ENCODE data around the gene TEK.
A peak's percentile ranks its signal among the peaks of the same experiment; 100 is the strongest.
"Not testable (repeated sequence)": the region's sequence is repeated elsewhere in the genome, so short reads cannot be mapped to it uniquely, and the experiment has no call there.

The TEK gene

DNA sequence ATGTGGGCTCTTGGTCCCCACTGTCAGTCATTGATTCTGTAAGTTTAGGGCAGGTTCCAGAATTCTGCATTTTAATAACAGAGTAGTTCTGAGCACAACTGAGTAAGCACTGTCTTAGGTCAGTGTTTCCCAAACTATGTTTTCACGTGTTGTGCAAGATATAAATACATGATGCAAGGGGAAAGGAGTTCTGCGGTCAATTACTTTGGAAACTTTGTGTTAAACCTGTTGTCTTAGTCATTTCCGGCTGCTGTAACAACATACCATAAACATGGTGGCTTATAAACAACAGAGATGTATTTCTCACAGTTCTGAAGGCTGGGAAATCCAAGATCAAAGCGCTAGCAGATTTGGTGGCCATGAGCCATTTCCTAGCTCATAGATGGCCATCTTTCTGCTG, 118.2 kb downstream of the TEK start:
- Histone ChIP-seq H3K4me3 (replicated peaks; ENCODE audit: insufficient read depth, low read length) (no peak overlapping the region), H3K27ac (replicated peaks) (no peak overlapping the region), H3K27me3 (ENCODE audit: insufficient read depth, poor library complexity, severe bottlenecking) (no peaks in the 10 kb centered on the region)
- TF ChIP-seq POLR2AphosphoS5 (IDR thresholded peaks at IDR 0.05; ENCODE audit: low read depth) (no peak), SPI1 (IDR thresholded peaks at IDR 0.05; ENCODE audit: borderline replicate concordance, low read depth) (no peak), GABPA (IDR thresholded peaks at IDR 0.05; ENCODE audit: low read depth) (no peak)
- TF ChIP-seq, protein P1, sequence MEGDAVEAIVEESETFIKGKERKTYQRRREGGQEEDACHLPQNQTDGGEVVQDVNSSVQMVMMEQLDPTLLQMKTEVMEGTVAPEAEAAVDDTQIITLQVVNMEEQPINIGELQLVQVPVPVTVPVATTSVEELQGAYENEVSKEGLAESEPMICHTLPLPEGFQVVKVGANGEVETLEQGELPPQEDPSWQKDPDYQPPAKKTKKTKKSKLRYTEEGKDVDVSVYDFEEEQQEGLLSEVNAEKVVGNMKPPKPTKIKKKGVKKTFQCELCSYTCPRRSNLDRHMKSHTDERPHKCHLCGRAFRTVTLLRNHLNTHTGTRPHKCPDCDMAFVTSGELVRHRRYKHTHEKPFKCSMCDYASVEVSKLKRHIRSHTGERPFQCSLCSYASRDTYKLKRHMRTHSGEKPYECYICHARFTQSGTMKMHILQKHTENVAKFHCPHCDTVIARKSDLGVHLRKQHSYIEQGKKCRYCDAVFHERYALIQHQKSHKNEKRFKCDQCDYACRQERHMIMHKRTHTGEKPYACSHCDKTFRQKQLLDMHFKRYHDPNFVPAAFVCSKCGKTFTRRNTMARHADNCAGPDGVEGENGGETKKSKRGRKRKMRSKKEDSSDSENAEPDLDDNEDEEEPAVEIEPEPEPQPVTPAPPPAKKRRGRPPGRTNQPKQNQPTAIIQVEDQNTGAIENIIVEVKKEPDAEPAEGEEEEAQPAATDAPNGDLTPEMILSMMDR (IDR thresholded peaks at IDR 0.05; ENCODE audit: insufficient read depth, low read length) = no peak
- TF ChIP-seq, protein P2, sequence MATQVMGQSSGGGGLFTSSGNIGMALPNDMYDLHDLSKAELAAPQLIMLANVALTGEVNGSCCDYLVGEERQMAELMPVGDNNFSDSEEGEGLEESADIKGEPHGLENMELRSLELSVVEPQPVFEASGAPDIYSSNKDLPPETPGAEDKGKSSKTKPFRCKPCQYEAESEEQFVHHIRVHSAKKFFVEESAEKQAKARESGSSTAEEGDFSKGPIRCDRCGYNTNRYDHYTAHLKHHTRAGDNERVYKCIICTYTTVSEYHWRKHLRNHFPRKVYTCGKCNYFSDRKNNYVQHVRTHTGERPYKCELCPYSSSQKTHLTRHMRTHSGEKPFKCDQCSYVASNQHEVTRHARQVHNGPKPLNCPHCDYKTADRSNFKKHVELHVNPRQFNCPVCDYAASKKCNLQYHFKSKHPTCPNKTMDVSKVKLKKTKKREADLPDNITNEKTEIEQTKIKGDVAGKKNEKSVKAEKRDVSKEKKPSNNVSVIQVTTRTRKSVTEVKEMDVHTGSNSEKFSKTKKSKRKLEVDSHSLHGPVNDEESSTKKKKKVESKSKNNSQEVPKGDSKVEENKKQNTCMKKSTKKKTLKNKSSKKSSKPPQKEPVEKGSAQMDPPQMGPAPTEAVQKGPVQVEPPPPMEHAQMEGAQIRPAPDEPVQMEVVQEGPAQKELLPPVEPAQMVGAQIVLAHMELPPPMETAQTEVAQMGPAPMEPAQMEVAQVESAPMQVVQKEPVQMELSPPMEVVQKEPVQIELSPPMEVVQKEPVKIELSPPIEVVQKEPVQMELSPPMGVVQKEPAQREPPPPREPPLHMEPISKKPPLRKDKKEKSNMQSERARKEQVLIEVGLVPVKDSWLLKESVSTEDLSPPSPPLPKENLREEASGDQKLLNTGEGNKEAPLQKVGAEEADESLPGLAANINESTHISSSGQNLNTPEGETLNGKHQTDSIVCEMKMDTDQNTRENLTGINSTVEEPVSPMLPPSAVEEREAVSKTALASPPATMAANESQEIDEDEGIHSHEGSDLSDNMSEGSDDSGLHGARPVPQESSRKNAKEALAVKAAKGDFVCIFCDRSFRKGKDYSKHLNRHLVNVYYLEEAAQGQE (IDR thresholded peaks at IDR 0.05; ENCODE audit: insufficient replicate concordance, low read depth) = no peak
- DNase-seq (ENCODE audit: low read depth in 1 of 2, low spot score in 1 of 2) = peak in 1 of 2 experiments; percentile 18

DNA sequence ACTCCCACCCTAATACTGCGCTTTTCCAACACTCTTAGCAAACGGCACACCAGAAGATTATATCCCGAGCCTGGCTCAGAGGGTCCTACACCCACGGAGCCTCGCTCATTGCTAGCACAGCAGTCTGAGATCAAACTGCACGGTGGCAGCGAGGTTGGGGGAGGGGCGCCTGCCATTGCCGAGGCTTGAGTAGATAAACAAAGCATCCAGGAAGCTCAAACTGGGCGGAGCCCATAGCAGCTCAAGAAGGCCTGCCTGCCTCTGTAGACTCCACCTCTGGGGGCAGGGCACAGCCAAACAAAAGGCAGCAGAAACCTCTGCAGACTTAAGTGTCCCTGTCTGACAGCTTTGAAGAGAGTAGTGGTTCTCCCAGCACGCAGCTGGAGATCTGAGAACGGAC, 130.6 kb downstream of the TEK start:
- not testable (repeated sequence) for H3K27me3 ChIP-seq (ENCODE audit: insufficient read depth, poor library complexity, severe bottlenecking); H3K4me3 ChIP-seq (replicated peaks; ENCODE audit: insufficient read depth, low read length); DNase-seq (ENCODE audit: low read depth in 1 of 2, low spot score in 1 of 2); H3K27ac ChIP-seq (replicated peaks)

DNA sequence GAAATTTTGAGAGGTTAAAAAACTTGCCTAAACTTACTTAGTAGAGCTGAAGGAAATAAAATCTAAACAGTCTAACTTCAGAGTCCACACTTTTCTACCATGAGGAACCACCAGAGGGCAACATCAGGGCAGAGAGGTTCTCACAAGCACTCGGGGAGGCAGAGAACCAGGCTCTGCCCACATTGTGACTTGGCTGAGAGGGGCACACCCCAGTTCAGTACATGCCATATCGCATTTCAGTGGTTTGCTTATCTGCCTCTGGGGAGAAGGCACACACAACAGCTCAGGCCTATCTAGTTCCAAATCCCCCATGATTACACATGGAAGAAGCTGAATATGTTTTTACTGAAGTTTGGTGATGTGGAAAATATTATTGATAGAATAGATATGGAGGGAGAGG, 138.7 kb downstream of the TEK start:
- no peak for TF ChIP-seq SPI1 (IDR thresholded peaks at IDR 0.05; ENCODE audit: borderline replicate concordance, low read depth)
- DNase-seq (ENCODE audit: low read depth in 1 of 2, low spot score in 1 of 2) = peak in 1 of 2 experiments; percentile 1

DNA sequence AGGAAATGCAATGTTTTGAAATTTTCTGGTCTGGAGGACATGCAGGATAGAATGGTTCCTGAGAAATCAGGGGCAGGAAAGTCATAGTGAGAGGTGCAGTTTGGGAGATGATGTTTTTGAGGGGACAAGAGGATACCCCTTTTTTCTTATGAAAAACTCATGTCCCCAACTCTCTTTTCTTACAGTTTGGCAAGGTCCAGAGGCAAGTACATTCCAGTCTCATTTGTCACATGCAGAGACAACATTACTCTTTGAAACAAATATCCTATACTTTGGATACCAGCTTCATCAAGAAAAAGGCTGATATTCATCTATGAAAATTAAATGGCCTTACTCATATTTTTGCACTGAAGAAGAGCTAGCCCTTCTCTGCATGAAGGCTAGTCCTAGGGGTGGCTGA, 139.7 kb downstream of the TEK start:
- H3K27ac ChIP-seq (replicated peaks) = no peak overlapping the region
- DNase-seq (ENCODE audit: low read depth in 1 of 2, low spot score in 1 of 2) = no peak
- H3K4me3 ChIP-seq (replicated peaks; ENCODE audit: insufficient read depth, low read length) = no peak overlapping the region
- TF ChIP-seq, protein P2 (IDR thresholded peaks at IDR 0.05; ENCODE audit: insufficient replicate concordance, low read depth) = no peak
- TF ChIP-seq, protein P1 (IDR thresholded peaks at IDR 0.05; ENCODE audit: insufficient read depth, low read length) = no peak
- TF ChIP-seq SPI1 (IDR thresholded peaks at IDR 0.05; ENCODE audit: borderline replicate concordance, low read depth) (no peak), GABPA (IDR thresholded peaks at IDR 0.05; ENCODE audit: low read depth) (no peak), POLR2AphosphoS5 (IDR thresholded peaks at IDR 0.05; ENCODE audit: low read depth) (no peak)
- H3K27me3 ChIP-seq (ENCODE audit: insufficient read depth, poor library complexity, severe bottlenecking) = no peaks in the 10 kb centered on the region

More for the DNA sequence above, 138.7 kb downstream of the TEK start:
- H3K27ac ChIP-seq (replicated peaks) = no peak overlapping the region
- H3K4me3 ChIP-seq (replicated peaks; ENCODE audit: insufficient read depth, low read length) = no peak overlapping the region
- H3K27me3 ChIP-seq (ENCODE audit: insufficient read depth, poor library complexity, severe bottlenecking) = no peaks in the 10 kb centered on the region

DNA sequence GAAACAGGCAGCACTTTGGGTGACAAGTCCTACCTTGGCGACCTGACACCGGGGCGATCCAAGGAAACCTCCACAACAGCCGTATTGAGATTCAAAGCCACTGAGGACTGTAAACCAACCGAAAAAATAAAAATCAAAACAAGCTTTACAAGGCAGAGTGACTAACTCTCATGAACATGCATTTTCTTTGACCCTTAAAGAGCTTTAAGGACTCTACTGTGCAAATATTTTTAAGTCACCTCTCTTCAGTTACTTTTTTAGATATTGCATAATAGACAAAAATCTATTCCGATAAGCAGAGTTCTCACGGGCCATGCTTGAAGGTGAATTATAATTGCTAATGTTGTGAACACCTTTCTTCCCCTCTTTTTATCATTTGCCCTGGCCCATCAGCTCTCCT, 149.6 kb downstream of the TEK start:
- no peak overlapping the region for H3K27ac ChIP-seq (replicated peaks)

More for the DNA sequence above, 149.6 kb downstream of the TEK start:
- no peak for DNase-seq (ENCODE audit: low read depth in 1 of 2, low spot score in 1 of 2)
- Histone ChIP-seq H3K4me3 (replicated peaks; ENCODE audit: insufficient read depth, low read length) (no peak overlapping the region), H3K27me3 (ENCODE audit: insufficient read depth, poor library complexity, severe bottlenecking) (no peaks in the 10 kb centered on the region)
- TF ChIP-seq SPI1 (IDR thresholded peaks at IDR 0.05; ENCODE audit: borderline replicate concordance, low read depth) = no peak
- TF ChIP-seq, protein P2 (IDR thresholded peaks at IDR 0.05; ENCODE audit: insufficient replicate concordance, low read depth) = no peak
